ENCODE results near the gene DENND1A. TPM values are rescaled to one million over a fixed set of nuclear protein-coding genes. Genes with fewer than 3 reads are reported as not detected.

DENND1A gene
- total and polyA plus RNA-seq, 2 experiments from 2014 or later: 13.1 to 14.5 TPM

- Histone ChIP-seq H3K27ac (no peak overlapping the region), H3K9me3 (ENCODE audit: low read depth) (no peaks in the 10 kb centered on the region), H3K36me3 (no peaks in the 10 kb centered on the region), H3K4me1 (ENCODE audit: low read depth) (peaks cover 9% of the 10 kb centered on the region), H3K27me3 (no peaks in the 10 kb centered on the region), H3K4me3 (no peak overlapping the region)
- no peak for TF ChIP-seq CTCF (IDR thresholded peaks at IDR 0.05; ENCODE audit: low read depth, low read length)
- DNase-seq (ENCODE audit: low read depth in 1 of 2, low spot score in 1 of 2): no peak
Measured at GRCh38 chr9:123394291-123395235, 535.4 kb downstream of the DENND1A start.

- Histone ChIP-seq H3K4me1 (ENCODE audit: low read depth) (peaks cover 11% of the 10 kb centered on the region), H3K9me3 (ENCODE audit: low read depth) (no peaks in the 10 kb centered on the region), H3K27ac (no peak overlapping the region), H3K4me3 (no peak overlapping the region), H3K36me3 (no peaks in the 10 kb centered on the region), H3K27me3 (no peaks in the 10 kb centered on the region)
- no peak for DNase-seq (ENCODE audit: low read depth in 1 of 2, low spot score in 1 of 2)
- TF ChIP-seq CTCF (IDR thresholded peaks at IDR 0.05; ENCODE audit: low read depth, low read length): no peak
Measured at GRCh38 chr9:123392802-123393201, 537.1 kb downstream of the DENND1A start.

- peaks cover 11% of the 10 kb centered on the region for H3K4me1 ChIP-seq (ENCODE audit: low read depth)
- no peak overlapping the region for H3K27ac ChIP-seq
- no peak for DNase-seq (ENCODE audit: low read depth in 1 of 2, low spot score in 1 of 2)
- no peaks in the 10 kb centered on the region for H3K9me3 ChIP-seq (ENCODE audit: low read depth)
- H3K27me3 ChIP-seq: no peaks in the 10 kb centered on the region
- no peak overlapping the region for H3K4me3 ChIP-seq
- no peaks in the 10 kb centered on the region for H3K36me3 ChIP-seq
- TF ChIP-seq CTCF (IDR thresholded peaks at IDR 0.05; ENCODE audit: low read depth, low read length): no peak
Measured at GRCh38 chr9:123391946-123392345, 538.0 kb downstream of the DENND1A start.

- Histone ChIP-seq H3K4me1 (ENCODE audit: low read depth) (peaks cover 11% of the 10 kb centered on the region), H3K27ac (no peak overlapping the region), H3K9me3 (ENCODE audit: low read depth) (no peaks in the 10 kb centered on the region), H3K27me3 (no peaks in the 10 kb centered on the region), H3K36me3 (no peaks in the 10 kb centered on the region), H3K4me3 (no peak overlapping the region)
- DNase-seq (ENCODE audit: low read depth in 1 of 2, low spot score in 1 of 2): no peak
- TF ChIP-seq CTCF (IDR thresholded peaks at IDR 0.05; ENCODE audit: low read depth, low read length): no peak
Measured at GRCh38 chr9:123391233-123391632, 538.7 kb downstream of the DENND1A start.

GRCh38 chr9:123390337-123391135 lies 539.4 kb downstream of the DENND1A start:
- no peak for TF ChIP-seq CTCF (IDR thresholded peaks at IDR 0.05; ENCODE audit: low read depth, low read length)
- no peaks in the 10 kb centered on the region for H3K36me3 ChIP-seq

More at GRCh38 chr9:123390337-123391135, 539.4 kb downstream of the DENND1A start:
- no peak for DNase-seq (ENCODE audit: low read depth in 1 of 2, low spot score in 1 of 2)
- Histone ChIP-seq H3K9me3 (ENCODE audit: low read depth) (no peaks in the 10 kb centered on the region), H3K27ac (no peak overlapping the region), H3K27me3 (no peaks in the 10 kb centered on the region), H3K4me1 (ENCODE audit: low read depth) (peaks cover 10% of the 10 kb centered on the region), H3K4me3 (no peak overlapping the region)
